ENCODE results near the gene ZNF92.
A peak's percentile ranks its signal among the peaks of the same experiment; 100 is the strongest.
"Not testable (repeated sequence)": the region's sequence is repeated elsewhere in the genome, so short reads cannot be mapped to it uniquely, and the experiment has no call there.

The ZNF92 gene

DNA sequence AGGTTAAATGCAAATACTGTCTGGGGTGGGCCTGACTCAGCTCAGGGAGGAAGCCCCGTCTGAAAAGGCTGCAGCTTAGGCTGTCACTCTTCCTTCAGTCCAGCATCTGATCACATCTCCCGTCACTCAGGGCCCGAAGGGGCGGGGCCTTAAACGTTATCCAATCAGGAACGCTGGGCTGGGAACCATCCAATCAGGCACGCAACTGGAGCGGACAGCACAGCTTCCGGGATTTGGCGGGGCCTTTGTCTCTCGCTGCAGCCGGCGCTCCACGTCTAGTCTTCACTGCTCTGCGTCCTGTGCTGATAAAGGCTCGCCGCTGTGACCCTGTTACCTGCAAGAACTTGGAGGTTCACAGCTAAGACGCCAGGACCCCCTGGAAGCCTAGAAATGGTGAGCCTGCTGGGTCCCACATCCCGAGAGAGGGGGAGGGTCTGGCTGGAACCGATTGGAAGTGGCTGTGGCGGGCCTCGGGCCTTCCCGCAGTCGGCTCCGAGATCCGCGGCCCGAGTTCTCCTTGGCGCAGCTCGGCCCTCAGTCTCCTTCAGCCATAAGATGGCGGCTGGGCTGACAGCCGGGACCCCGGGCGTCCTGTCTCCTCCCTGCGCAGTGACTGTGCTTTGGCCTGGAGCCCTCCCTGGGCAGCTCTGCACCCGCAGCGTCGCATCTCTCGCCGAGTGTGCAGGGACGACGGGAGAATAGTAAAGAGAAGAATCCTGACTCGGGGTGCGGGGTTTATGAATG lies at the start of gene ZNF92:
Gene ZNF92, plus strand, starts transcription at position 248 of the 744 bp plus-strand sequence. Its CDS starts 143 bp downstream, at position 391.
- peak; percentile 98 for DNase-seq

DNA sequence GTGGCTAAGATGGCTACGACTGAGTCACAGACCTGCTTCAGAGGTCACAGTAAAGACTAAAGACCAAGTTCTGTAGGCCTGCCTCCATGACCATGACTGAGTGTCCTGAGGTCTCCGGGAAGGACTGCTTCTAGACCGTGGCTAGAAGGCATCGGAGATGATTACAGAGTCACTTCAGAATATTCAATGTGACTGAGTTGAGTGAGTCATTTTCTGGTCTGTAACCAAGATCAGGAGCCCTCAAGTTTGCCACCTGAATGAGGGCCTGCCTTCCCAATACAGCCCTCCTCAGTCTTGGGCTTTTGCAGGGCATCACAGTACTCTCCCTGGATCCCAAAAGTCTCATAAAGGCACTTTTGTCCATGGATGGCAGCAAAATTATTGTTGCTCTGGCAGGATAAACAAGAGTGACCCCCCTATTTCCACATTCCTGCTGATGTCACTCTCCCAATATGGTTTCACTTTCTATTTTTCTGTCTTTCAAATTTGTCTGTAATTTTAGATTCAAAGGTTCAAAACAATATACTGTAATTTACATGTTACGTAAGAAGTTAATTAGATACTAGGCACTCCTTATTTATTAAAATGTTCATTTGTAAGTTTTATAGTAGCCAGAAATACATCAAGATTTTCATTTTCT lies 47.7 kb upstream of the ZNF92 start:
- DNase-seq = no peak

DNA sequence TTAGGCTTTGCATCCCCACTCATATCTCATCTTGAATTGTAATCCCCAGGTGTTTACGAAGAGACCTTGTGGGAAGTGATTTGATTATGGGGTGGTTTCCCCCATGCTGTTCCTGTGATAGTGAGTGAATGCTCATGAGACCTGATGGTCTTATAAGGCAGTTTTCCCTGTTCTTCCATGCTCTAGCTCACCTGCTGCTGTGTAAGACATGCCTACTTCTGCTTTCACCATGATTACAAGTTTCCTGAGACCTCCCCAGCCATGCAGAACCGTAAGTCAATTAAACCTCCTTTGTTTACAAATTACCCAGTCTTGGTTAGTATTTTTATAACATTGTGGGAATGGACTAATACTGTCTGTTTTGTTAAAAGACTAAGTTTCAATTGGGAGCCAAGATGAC lies 35.3 kb upstream of the ZNF92 start:
- DNase-seq = no peak

DNA sequence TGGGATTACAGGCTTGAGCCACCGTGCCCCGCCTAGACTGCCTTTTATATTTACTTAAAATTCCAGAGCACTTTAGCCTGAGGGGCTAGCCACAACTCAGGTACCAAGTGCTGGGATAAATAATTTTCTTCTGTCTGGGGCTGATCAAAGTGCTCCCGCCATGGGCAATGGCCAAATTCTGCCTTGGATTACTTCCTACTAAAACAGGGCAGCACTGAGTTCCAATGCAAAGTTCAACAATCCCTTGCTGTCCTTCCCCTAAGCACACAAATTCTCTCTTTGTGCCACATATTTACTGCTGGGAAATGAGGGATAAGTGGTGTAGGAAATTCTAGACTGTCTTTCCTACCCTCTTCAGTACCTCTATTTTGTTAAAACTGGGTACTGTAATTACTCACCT lies 34.4 kb upstream of the ZNF92 start:
- no peak for DNase-seq

DNA sequence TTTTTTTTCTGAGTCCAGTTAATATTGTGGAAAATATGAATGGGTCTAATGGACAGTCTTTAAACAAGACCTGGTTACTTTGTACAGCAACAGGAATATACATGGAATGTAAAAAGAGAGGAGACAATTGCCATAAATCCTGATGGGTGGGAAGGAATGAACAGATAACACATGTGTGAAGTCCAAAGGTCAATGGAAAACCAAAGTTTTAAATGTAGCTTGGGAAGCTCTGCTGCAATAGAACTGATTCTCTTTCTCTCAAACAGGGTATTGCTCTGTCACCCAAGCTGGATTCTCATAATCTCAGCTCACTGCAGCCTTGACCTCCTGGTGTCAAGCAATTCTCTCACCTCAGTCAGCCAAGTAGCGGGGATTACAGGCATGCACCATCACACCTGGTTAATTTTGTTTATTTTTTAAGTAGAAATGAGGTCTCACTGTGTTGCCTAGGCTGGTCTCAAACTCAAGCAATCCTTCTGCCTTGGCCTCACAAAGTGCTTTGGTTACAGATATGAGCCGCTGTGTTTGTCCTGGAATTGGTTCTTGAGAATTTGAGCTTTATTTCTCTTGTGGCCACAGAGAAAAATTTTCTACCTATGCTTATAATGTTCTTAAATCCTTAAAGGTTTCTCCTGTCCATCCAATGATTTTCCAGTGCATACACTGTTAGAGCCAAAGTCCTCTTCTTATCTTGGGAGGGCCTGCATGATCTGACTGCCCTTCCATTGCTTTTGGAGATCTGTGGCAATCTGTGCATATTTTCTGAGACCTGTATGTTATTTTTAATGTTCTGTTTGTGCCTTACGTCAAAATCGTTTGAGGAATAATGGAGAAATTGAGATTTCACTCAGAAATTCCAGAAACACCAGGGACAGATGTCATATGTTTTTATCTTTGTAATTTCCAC lies 30.7 kb upstream of the ZNF92 start:
- no peak for DNase-seq

DNA sequence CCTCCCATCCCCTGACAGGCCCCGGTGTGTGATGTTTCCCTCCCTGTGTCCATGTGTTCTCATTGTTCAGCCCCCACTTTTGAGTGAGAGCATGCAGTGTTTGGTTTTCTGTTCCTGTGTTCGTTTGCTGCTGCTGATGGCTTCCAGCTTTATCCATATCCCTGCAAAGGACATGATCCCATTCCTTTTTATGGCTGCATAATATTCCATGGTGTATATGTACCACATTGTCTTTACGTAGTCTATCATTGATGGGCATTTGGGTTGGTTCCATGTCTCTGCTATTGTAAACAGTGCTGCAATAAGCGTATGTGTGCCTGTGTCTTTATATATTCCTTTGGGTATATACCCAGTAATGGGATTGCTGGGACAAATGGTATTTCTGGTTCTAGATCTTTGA lies 29.1 kb upstream of the ZNF92 start:
- DNase-seq = not testable (repeated sequence)

DNA sequence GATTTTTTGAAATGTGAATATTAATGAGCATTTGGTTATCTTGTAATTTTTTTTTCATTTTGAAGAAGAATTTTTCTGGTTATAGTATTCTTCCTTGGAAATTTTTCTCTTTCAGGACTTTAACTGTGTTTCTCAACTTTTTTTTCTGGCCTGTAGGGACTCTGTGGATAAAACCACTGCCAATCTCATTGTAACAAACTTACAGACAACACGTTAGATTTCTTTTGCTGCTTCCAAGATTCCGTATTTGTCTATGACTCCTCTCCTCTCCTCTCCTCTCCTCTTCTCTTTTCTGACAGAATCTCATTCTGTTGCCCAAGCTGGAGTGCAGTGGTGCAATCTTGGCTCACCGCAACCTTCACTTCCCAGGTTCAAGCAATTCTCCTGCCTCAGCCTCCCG lies 19.4 kb upstream of the ZNF92 start:
- DNase-seq = no peak

DNA sequence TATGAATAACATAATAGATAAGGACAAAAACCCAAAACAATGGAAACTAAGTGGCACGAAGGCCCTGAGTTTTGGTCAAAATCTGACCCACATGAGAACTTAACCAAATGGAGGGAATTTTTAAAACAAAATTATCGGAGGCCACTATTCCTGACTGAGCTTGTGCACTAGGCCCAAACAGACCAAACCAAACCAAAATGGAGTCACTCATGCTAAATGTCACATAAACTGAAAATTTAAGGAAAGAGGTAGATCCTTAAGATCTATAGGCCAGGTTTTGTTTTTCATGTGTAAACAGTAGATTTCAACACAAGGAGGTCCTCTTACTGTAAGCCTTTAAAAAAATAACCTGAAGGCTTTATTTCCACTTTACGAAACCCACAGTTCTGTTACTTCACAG lies 3.8 kb upstream of the ZNF92 start:
- DNase-seq = no peak

DNA sequence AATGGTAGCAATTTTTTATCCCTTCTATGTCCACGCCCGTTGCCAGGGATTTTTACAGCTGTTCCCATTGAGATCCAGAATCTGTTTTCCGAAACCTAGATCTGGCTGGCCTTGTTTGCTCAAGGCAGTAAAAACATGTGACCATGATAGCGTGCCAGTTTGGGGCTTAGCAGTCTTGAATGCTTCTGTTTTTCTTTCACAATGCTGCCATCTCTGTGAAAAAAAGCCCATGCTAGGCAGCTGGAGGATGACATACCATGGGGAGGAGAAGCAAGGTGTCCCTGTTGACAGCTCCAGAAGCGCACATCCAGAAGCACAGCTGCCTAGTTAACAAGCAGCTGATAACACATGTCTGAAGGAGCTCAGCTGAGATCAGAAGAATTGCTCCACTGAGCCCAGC lies 2.2 kb upstream of the ZNF92 start:
- no peak for DNase-seq

DNA sequence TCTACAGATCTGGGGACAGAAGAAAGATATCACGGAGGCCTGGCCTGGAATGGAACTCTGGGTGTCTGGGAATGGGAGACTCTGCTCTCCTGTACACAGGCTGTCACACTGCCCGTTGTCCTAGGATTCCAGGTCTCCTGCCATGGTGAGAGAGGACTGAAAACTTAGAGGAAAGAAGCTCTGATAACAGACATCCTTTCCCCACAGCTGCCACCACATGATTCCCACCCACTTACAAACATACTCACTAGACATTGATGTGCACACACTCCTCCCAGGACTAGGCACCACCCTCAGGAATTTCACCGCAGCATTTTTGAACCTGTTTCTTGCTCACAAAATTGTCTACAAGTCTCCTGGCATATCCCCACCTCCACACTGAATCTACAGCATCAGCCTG lies 5.7 kb downstream of the ZNF92 start:
- DNase-seq = no peak

DNA sequence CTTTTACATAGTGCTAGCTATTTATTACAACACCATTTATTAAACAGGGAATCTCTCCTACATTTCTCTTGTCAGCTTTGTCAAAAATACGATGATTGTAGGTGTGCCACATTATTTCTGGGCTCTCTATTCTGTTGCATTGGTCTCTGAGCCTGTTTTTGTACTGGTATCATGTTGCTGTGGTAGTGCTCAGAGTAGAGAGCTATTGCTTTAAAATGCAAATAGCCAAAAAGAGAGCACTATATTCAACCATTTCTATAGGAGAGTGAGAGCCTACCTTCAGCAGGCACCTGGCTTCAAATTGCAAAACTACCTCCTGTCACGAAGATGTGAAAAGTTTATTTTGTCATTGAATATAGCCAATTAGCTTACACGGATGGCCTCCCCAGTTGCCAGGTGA lies 8.1 kb downstream of the ZNF92 start:
- no peak for DNase-seq

DNA sequence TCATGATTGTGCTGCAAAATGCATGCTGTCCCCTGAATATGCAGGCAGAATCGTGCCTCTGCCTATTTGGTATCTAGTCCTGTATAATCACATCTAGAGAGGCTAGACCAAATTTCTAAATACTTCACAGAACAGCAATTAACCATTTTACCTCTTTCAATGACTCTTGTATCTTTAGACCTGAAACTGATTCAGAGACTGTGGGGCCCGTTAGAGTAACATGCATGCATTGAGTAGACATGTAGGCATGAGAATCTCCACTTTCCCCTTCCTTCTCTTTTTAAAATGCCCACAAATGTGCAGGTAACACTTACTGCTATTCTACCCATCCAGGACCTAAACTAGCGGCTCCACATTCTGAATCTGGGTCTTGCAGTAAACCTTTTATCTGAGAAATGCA lies 8.8 kb downstream of the ZNF92 start:
- no peak for DNase-seq

DNA sequence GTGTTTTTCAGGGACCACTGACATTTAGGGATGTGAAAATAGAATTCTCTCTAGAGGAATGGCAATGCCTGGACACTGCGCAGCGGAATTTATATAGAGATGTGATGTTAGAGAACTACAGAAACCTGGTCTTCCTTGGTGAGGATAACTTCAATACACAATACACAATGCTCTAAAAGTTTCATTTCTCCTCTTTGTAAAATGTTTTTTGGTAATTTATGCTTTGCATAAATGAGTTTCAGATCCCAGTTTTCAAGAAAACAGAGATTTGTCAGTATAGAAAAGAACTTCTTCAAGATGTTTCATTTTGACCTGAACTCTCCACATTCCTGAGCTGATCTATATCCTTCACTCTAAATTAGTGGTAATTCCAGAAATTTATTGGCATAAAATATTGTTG lies 14.2 kb downstream of the ZNF92 start:
- DNase-seq = no peak

DNA sequence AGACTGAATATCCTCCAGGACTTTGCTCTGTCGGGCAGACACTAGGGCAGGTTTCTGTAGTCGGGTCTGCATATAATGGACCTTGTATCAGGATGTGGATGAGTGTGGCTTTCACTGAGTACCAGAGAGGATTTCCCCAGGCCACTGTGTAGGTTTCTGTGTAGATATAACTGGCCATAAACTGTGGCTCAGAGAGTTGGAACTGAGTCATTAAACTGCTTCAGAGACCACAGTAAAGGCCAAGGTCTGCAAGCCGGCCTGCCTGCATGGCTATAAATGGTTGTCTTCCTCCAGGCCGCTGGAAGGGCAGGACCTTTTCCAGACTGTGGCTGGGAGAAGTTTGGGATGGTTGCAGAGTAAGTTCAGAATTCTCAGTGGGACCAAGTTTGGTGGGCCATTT lies 16.9 kb downstream of the ZNF92 start:
- no peak for DNase-seq

DNA sequence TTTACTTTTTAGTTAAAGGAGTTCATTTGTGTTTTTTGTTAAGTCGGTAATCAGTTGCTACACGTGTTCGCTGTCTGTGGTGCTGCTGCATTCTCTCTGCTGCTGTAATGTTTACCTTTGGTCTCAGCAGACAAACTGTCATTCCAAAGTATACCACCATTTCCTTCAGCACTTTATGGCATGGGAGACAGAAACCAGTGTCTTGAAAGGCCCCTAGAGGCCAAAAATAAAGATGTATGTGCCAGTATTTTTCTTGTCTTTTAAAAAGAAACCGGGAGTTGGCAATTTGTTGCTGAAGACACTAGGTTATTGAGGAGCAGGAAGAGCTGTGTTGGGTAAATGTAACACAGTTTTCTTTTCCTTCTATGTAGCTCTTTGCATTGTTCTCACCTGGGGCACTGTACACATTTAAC lies 24.1 kb downstream of the ZNF92 start:
- no peak for DNase-seq

DNA sequence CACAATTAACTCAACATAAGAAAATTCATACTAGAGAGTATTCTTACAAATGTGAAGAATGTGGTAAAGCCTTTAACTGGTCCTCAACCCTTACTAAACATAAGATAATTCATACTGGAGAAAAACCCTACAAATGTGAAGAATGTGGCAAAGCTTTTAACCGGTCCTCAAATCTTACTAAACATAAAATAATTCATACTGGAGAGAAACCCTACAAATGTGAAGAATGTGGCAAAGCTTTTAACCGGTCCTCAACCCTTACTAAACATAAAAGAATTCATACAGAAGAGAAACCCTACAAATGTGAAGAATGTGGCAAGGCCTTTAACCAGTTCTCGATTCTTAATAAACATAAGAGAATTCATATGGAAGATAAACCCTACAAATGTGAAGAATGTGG lies 25.0 kb downstream of the ZNF92 start:
- DNase-seq = not testable (repeated sequence)

DNA sequence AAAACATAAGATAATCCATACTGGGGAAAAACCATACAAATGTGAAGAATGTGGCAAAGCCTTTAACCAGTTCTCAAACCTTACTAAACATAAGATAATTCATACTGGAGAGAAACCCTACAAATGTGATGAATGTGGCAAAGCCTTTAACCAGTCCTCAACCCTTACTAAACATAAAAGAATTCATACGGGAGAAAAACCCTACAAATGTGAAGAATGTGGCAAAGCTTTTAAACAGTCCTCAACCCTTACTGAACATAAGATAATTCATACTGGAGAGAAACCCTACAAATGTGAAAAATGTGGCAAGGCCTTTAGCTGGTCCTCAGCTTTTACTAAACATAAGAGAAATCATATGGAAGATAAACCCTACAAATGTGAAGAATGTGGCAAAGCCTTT lies 25.4 kb downstream of the ZNF92 start:
- DNase-seq = not testable (repeated sequence)

DNA sequence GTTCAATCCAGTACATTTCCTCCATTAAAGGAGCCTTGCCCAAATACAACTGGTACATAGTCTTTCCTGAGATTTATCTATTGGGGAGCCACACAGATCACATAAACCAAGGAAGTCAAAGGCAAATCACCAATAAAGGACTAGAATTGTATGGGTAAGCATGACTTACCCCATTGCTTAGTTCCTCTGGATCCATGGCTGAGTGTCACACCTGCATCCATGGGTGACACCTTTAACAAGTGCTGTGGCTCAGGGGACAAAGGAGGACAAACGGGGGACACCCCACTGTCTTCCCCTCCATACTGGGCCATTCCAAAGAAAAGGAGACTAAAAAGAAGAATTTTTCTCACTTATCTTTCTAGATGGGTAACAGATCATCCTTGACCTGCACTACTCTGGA lies 30.4 kb downstream of the ZNF92 start:
- no peak for DNase-seq

DNA sequence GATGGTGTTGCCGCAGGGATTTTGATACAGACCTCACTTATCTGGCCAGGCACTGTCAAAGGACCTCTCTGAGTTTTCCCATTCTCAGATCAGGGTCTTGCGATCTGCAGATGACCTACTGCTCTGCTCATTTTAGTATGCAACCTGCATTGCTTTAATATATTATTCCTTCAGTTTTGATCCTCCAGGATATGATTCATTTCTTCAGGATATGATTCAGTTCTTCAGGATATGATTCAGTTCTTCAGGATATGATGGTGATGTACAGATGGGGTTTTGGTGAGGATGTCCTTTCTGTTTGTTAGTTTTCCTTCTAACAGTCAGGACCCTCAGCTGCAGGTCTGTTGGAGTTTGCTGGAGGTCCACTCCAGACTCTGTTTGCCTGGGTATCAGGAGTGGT lies 33.1 kb downstream of the ZNF92 start:
- DNase-seq = not testable (repeated sequence)

DNA sequence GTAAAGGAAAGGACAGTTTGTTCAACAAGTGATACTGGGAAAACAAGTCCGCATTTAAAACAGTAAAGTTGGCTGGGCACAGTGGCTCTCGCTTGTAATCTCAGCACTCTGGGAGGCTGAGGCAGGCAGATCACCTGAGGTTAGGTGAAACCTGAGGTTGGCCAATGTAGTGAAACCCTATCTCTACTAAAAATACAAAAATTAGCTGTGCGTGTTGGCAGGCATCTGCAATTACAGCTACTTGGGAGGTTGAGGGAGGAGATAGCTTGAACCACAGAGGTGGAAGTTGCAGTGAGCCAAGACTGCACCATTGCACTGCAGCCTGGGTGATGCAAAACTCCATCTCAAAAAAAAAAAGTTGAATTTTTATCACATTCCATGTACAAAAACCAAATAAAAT lies 35.7 kb downstream of the ZNF92 start:
- no peak for DNase-seq

DNA sequence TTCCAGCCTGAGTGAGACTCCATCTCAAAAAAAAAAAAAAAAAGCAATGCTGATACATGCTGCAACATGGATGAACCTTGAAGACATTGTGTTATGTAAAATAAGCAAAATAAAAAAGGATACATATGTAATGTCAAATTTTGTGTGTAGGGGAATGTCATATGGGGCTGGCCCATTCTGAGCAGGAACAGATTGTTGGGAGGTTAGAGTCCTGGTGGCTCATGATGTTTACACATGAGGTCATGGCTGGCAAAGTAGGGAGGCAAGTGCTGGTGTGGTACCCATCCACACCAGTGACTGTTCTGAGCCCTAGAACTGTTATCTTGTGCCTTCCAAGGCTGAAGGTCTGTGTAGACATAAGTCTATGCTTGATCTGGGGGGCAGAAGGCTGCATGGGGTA lies 37.6 kb downstream of the ZNF92 start:
- DNase-seq = no peak

DNA sequence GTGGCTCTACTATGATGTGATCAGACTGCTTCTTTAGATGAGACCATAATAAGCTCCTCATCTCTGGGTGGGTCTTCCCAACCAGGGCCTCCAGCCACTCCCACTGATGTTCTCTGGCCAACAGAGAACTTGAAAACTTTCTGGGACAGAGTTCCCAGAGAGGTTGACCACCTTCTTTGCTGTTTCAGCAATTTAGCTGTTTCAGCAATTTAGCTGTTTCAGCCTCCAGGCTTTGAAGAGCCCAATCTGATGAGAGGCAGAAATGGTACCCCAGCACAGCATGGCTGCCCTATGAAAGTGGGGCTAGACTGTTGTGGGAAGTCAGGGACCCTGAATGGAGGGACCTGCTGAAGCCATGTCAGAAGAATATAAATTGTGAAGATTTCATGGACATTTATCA lies 49.0 kb downstream of the ZNF92 start:
- DNase-seq = no peak

DNA sequence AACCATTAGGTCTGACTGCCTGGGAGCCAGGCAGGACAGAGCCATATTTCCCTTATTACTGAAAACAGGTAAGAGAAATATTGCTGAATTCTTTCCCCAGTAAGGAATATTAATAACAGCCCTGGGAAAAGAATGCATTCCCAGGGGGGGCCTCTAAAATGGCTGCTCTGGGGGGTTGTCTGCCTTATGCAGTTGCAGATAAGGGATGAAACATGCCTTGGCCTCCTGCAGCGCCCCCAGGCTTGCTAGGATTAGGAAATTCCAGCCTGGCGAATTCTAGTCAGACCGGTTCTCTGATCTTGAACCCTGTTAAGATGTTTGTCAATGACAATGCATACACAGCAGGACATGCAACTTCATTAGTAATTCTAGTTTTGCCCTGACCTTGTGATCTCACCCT lies 49.6 kb downstream of the ZNF92 start:
- not testable (repeated sequence) for DNase-seq
